Middle frontal gyrus (tissue), 1 donor: ENCODE measurements around the gene CCDC28B.

Experiments
- DNase-seq: peaks from one replicate; pipeline ENCODE4 v3.0.0-alpha.2; 2015; ENCODE audit warnings: low spot score; ENCODE audit errors: extremely low spot score

CCDC28B gene

GRCh38 chr1:32221980-32222755, 21.8 kb downstream of the CCDC28B start, which contains the start of the genes EIF3I and TMEM234:
Gene EIF3I (plus strand): TSS chr1:32222407. CDS start chr1:32222442, 35 bp downstream.
Gene TMEM234 (minus strand): TSS chr1:32222353. CDS start chr1:32222322, 31 bp downstream.
- peak; percentile 87 for DNase-seq

GRCh38 chr1:32223683-32224082, 23.3 kb downstream of the CCDC28B start:
- no peak for DNase-seq

- no peak for DNase-seq
Measured at GRCh38 chr1:32224285-32224684, 23.9 kb downstream of the CCDC28B start.

GRCh38 chr1:32228771-32229170, 28.4 kb downstream of the CCDC28B start:
- DNase-seq: no peak

GRCh38 chr1:32231843-32232432, 31.5 kb downstream of the CCDC28B start:
- no peak for DNase-seq

- DNase-seq: no peak
Measured at GRCh38 chr1:32232558-32233304, 32.3 kb downstream of the CCDC28B start.

- DNase-seq: no peak
Measured at GRCh38 chr1:32234792-32235191, 34.4 kb downstream of the CCDC28B start.

- no peak for DNase-seq
Measured at GRCh38 chr1:32239337-32239736, 38.9 kb downstream of the CCDC28B start.

- DNase-seq: no peak
Measured at GRCh38 chr1:32239790-32240139, 39.4 kb downstream of the CCDC28B start.

GRCh38 chr1:32240140-32240951, 40.0 kb downstream of the CCDC28B start:
- DNase-seq: no peak

- DNase-seq: no peak
Measured at GRCh38 chr1:32241001-32241763, 40.8 kb downstream of the CCDC28B start.

- no peak for DNase-seq
Measured at GRCh38 chr1:32242341-32242851, 42.0 kb downstream of the CCDC28B start.

GRCh38 chr1:32246888-32247273, 46.5 kb downstream of the CCDC28B start, which contains the start of gene FAM167B:
Gene FAM167B (plus strand): TSS chr1:32247222. CDS start chr1:32247422, 200 bp downstream.
- no peak for DNase-seq

GRCh38 chr1:32247452-32247851, 47.1 kb downstream of the CCDC28B start:
- DNase-seq: no peak

GRCh38 chr1:32247983-32248889, 47.8 kb downstream of the CCDC28B start:
- DNase-seq: no peak

- no peak for DNase-seq
Measured at GRCh38 chr1:32249831-32250525, 49.6 kb downstream of the CCDC28B start.

- DNase-seq: no peak
Measured at GRCh38 chr1:32250893-32251716, 50.7 kb downstream of the CCDC28B start, which contains the start of gene LCK. Gene LCK (plus strand): TSS chr1:32251265. CDS start chr1:32274330, 23,065 bp downstream.
